GM04504 (cell line): ENCODE results near the gene FLT1.

ENCODE experiments used
- DNase-seq: peaks from one replicate; pipeline ENCODE4 v3.0.0-alpha.2; 2012; ENCODE audit warnings: low read depth

The FLT1 gene

DNA sequence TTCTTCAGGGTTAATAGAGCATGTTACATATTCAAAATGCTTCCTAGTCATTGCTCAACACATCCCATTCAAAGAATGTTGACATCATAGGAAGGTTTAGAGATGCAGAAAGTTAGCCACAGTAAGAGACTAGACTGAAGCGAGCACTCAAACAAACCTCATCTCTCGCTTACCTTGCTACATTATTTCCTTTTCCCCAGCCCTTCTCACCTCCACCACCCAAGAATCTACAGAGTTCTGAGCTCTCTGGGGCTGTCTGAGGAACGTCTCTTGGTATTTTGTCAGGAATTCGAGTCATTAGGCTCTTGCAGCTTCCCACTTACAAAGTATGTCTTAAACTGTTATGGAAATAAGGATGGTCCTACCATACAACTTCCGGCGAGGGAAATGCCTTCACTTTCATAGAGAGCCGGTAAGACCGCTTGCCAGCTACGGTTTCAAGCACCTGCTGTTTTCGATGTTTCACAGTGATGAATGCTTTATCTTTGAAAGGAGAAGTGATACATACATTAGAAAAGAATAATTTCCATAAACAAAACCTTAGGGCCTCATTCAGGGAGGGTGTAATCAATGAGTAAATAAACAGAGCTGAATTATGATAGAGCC is 65.1 kb downstream of the FLT1 start:
- DNase-seq: no peak

DNA sequence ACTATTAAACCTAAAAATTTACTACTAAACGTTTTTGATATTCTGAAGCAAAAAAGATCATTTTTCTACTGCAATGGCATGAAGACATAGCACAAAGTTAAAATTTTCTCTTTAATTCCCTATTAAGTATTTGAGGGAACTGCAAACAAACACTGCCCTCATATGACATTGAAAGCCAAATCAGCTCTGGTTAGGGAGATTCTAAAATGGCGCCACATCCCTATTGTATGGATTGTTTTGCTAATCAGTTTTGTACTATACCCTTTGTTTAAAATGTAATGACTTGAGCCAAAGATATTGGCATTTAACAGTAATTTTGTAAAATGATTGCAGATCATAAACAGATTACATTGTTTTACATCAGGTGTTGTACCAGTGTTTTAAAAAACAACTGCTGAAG is 65.8 kb downstream of the FLT1 start:
- no peak for DNase-seq

DNA sequence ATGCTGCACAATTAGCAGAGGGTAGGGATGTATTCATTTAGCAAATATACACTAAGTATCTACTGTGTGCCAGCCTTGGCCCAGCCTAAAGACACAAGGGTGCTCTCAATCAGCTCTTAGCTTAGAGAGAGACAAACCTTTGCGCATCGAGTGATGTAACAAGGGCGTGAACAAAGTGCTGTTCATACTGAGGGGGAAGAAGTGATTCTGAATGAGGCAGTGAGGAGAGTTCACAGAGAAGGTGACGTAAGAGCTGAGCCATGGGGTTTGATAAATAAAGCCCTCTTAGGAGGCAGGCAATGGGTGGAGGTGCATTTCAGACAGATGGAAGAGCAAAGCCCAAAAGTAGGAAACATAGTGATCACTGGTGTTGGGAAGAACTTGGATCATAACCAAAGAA is 68.5 kb downstream of the FLT1 start:
- no peak for DNase-seq

DNA sequence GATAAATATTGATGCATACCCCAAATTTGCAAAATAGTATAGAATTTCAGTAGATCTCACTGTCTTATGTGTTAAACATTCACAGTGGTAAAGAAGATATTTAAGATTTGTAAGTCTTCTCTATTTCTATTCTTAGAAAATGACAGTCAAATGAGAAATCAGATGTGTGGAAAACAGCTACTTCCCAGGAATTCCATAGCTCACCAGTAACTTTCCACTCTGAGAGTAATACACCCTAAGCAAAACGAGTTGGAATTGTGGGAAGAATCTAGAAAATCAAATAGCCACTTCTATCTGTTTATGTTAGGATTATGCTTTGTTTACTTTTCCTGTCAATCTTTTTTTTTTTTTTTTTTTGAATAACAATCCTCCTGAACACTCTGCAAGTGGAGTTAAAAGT is 69.1 kb downstream of the FLT1 start:
- DNase-seq: no peak

DNA sequence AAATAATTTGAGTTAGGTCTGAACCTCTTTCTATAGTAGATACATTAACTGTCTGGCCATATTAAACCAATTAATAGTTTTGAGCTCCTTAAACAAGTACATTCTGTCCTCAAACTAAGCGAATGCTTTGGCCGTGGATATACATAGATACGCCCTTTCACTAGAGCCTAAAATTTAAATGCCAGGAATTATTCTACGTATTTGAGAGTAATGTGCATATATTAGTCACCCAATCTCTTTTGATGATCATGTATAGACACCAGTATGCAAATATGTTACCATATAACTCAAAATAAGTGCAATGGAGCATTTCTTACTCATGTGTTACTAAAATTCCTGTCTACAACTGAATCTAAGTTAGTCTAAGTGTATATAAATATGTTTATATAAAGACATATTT is 70.4 kb downstream of the FLT1 start:
- no peak for DNase-seq

DNA sequence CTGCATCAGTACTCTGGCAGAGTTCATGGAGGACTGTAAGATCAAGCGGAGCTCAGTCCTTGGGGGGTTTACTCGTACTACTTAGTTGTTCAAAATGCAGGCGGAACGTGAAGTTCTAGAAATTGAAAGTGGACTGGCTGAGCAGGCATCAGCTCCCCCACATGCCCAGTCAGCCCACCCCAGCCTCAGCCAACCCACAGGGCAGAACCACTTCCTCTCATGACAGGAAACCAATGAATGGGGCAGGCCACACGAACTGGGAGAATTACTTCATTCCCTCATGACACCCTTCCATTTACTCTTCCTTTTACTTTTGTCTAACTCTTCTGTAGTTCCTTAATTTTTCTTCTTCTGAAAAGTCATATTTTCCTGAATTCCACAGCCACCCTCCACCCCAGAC is 71.9 kb downstream of the FLT1 start:
- no peak for DNase-seq

DNA sequence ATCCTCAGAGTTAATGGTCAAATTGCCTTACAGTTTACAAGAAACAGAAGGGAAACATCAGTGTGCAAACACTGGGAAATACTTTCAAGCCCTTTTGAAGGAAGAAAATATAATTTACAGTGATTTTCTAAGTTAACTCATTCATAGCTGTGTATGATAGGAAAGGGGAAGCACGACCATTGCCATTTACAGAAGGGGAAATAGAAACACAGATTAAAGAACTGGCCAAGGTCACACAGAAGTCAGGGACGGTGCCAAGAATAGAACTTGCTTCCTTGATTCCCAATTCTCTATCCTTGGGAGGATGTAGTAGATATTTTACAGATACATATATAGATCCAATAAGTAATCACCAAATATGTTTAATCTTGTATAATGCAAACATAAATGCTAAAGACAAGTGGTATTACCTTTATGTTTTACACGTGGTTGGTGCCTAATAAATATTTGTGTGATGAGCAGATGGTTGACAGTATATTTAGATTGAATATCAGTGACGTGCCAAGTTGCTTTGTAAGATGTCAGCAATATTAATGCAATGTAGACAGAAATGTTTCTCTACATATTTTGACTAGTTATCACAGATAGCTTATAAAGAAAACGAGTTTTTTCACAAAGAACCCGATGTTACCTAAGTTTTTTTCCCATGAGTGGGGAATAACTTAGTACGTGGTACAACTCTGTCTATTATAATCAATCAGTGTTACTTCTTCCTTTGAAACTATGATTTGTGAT is 73.1 kb downstream of the FLT1 start:
- DNase-seq: no peak

DNA sequence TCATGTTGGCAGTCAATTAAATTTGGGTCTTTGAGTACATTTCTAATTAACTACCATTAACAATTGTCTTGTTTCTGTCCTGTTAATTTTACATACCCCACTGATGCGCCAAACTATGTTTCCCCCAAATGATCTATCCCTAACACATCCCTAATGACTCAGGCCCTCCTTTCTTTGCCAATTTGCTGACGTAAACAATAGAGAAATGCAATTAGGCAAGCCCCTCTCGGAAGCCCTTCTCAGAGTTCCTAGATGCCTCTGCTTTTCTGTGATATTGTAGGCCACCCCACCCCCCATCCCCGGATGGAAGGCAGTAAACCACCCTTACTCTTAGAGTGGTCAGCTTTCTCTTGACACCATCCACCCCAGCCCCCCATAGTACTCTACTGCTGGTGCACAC is 74.2 kb downstream of the FLT1 start:
- no peak for DNase-seq

DNA sequence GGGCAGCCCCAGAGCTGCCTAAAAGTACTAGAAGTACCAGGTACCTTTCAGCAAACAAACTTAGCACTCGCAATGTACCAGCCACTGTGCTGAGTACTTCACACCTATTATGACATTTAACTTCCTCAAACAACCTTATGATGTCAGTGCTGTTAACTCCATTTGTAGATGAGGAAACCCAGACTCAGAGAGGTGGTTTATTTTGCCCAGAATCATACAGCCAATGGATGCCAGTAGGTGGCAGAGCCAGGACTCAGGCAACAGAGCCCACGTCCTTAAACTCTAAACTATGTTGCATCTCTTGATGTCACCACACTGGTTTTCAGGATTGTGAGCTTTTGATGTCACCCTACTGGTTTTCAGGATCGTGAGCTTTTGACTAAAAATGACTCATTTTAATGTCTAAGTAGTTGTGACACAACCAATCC is 78.9 kb downstream of the FLT1 start:
- no peak for DNase-seq

DNA sequence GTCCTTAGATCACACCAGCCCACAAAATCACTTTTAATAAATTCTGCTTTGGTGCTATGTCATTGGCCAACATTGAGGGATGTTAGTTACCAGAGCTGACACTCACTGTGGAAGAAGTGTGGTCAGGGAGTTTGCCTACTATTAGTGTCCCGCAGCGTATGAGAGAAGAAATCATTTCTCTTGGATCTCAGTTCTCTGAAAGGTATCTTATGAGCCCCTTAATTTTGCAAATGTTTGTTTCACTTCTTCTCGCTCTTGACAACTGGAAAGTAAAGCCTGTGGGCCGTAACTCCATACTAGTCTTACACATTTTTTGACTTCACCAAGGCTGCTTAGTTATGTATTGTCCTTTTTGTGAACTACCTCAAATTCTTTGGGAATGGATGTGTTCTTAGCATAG is 80.9 kb downstream of the FLT1 start:
- DNase-seq: no peak

DNA sequence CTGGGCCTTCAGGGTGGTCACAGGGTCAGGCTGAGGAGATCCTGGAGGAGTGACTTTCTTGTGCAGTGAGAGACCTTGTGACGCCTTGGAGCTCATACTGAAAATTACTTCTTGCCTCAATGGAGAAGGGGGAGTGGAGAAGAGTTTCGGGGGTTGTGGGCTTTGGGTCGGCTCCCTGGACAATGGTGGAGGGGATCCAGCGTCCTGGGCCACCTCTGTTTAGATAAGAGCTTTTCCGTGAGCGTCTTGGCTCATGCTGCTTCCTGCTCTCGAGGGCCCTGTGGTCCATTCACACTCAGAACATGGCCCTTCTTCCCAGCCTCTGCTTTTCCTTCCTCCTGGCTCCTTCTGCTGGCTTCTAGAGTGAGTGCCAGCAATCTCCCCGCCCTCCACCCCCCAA is 81.9 kb downstream of the FLT1 start:
- no peak for DNase-seq

DNA sequence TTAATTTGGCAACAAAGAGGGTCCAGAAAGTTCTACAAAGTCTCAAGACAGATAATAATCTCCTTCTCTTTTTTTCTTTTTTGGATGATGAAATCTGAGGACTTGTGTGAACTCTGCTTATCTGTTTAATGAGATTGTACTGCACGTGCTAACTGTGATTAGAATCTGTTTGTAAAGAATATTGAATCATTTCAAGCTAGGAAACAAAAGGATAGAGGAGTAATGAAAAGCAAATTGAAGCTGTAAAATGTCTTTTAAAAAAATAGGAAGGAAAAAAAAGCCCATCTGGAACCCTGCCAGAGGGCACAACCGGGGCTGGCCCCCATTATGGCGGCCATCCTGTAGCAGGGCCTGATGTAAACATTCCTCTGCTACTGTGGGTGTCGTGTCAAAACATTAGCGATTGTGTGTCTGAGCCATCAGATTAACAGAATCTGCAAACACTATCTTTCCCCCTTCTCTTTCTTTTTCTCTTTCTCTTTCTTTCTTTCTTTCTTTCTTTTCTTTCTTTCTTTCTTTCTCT is 83.0 kb downstream of the FLT1 start:
- DNase-seq: no peak

DNA sequence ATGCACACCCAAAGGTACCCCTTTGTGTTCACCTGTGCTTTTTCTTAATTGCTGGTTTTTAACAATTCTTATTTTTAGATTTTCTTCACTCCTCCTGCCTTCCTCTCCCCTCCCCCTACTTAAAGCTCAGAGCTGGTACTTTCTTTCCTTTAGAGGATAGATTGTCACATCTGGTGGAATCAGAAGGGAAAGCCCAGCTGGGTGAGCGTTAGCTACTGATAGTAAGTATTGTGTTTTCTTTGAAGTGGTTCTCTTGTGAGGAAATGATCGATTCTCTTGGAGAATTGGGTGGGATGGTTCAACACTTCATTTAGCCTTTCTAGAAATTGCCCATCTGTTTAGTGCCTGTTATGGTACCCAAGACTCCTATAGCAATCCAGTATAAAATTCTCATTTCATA is 84.8 kb downstream of the FLT1 start:
- no peak for DNase-seq

DNA sequence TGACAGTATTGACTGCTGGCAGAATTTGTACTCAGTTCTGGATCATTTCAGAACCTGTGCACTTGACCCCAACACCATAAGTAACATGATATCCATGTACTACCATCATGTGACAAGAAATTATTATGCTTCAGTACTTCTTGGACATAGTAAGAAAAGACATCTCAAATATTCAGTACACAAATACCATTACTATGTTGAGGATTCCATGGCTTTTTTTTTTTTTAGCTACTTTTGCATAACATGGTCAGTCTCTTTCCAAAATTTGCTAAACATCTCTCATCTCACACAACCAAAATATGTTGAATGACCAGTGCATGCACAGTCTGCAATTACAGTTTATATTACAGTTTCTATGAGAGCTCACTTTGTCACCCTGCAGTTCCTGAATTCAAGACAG is 85.3 kb downstream of the FLT1 start:
- no peak for DNase-seq

DNA sequence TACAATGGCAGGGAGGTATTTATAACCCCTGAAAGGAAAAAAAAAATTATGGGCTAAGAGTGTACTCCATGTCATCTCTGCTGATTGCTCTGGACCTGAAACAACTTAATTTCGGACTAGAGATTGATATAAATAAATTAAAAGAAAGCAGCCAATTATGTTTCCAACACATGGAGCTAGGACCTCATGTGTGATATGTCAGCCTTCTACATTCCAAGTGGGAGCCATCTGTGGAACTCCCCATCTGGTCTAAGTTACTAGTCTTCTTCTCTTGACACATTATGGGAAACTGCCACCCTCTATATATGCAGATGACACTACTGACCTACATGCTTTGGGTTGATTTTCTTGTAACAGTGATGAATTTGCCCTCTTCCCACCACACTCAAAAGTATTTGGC is 86.1 kb downstream of the FLT1 start:
- no peak for DNase-seq

DNA sequence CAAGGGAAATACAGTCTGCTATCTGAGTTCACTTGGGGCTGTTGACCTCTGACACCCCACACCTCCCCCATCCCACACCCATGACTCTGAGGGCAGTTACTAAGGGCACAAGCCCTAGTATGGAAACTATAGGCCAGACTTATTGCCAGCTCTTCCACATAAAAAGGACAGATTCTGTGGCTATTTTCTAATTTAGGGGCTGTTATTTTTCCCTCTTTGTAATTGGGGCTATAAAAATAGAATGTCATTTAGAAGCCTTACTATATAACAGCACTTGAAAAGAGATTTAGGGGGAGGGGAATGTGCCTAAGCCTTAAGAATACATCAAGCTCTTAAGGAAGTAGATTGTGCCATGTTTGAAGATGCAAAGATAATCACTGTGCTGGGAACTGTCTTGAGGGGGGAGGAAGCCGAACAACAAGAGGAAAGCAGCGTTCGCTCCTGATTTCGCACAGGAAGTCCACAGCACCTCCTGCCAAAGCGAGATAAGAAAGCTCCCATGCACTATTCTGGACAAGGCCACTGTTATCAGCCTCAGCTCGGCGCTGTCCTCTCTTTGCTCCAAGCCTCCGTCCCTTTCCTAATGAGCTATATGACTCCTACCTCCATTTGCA is 86.6 kb downstream of the FLT1 start:
- DNase-seq: no peak

DNA sequence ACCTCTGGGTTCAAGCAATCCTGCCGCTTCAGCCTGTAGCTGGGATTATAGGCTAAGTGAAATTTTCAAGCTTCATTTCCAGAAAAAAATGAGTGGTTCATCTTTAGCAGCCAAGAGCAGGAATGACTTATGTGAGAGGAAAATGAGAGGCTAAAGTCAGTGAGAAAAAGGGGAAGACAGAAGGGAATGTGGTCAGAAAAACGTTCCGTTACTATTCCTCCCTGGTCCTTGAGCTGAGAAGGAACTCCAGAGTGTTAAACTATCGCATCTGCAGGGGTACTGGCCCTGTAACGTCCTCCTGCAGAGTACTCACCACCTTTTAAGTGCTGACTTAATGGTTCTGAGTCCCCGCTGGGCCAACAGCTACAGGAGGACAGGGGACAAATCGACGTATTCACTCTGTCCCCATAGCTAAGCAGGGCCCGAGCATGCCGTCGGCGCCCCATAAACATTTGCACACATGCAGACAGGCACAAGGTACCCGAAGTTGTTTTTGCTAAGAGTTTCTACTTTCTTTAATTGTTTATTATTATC is 88.1 kb downstream of the FLT1 start:
- DNase-seq: no peak

DNA sequence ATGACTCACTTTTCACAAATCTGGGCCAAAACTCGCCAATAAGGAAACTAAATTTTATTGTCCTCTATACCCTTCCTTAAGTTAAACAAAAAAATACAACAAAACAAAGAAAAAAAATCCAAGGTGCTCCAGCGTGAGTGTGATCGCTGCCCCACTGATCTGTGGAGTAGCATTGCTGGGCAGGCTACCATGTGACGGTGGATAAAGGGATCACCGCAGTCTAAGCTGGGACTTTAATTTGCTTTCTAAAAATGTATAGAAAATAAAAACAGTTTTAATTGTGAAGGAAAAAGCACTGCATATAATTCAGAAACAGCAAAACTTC is 92.9 kb downstream of the FLT1 start:
- DNase-seq: no peak

DNA sequence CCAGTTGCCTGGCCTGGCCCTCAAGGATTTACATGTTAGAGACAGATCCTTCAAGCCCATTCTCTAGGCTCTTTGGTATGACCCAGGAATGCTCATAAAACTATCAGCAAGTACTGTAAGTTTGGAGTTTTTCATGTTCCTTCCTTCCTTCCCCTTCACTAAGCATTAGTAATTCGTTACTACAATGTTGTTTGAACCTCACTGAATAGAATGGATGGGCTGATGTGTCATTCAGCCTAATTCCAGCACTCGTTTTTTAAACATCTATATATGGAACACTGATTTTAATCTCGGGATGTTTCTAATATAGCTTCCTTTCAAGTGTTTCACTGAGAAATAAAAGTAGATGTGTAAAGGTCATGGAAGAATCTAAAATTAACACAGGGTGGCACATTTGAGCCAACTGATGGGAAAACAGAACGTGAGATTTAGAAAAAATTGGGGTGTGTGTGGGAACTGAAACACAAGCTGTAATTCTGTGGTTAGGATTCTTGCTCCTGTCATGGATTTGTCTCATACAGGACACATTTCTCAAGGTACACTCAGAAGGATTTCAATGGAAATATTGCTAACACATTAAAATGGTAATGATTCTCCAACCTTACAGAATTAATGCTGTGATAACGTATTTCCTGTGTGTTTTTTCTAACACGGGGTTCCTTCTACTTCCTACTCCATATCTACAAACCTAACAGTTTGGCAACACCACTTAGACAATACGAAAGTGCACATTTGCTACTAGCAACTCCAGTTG is 93.4 kb downstream of the FLT1 start:
- DNase-seq: peak; percentile 74

DNA sequence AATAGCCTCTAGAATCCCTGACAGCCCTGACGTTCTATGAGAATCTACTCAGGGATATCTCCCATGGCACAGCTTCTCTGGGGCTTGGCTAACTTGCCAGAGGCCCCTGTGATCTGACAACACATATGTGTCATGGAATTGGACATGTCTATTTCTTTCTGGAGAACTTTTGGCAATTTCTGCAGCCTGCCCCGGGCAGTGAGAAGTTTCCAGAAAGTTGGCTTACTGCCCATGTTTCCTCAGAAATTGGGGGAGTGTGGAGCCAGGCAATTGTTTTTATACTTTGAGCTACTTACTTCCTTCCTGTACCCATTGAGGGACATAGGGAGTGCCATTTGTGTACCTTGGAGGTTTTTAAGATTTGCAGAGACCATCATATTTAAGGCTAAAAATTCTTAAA is 98.9 kb downstream of the FLT1 start:
- DNase-seq: no peak

DNA sequence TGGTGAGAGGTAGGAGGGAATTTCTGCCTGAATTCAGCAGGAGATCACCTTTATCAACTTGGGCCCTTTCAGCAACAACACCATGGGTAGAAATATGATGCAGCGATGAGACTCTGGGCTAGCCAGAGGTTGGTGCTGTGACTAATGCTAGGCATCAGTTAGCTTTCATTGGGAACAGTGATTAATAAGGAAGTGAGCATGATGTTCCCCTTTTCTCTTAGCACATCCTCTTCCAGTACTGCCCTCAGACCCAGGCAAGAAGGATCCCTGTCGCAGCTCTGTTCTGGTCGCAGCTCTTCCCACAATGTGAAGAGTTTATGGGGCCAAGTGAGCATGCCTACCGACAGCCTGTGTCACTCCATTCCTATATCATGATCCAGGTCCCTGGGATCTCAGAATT is 100.5 kb downstream of the FLT1 start:
- no peak for DNase-seq

DNA sequence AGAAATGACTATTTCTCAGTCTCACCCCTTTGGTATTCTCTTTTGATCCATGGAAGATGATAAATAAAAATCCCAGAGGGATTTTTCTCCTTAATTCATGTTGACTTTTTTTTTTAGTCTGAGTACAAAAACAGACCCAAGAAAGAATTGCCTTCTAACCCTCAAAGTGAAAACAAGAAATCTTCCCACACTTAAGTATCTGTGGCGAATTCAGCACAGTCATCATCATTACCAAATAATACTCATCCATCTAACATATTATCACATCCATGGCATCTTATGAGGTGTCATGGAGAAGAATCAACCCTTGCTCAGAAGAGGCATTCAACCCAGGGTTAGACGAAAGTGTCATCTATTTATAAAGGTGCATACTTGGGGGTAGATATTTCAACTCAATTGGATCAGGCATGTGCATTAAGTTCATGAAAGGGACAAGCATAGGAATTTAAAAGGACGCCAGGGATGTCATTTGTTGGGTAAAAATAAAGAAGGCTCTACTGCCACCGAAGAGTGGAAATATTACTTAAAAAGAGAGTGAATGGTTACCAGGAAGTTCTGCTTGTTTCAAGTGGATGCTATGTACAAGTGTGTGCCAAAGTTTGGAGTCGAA is 101.9 kb downstream of the FLT1 start:
- no peak for DNase-seq
